Measurements from ENCODE around the gene SEMA4G. TPM values are rescaled to one million over a fixed set of nuclear protein-coding genes. Genes with fewer than 3 reads are reported as not detected.

Gene SEMA4G
- total and polyA plus RNA-seq, 2 of the 13 experiments (the other 11 are each of a cell fraction or from before 2014, with no cell fraction given) = 46.2 to 207 TPM

DNA sequence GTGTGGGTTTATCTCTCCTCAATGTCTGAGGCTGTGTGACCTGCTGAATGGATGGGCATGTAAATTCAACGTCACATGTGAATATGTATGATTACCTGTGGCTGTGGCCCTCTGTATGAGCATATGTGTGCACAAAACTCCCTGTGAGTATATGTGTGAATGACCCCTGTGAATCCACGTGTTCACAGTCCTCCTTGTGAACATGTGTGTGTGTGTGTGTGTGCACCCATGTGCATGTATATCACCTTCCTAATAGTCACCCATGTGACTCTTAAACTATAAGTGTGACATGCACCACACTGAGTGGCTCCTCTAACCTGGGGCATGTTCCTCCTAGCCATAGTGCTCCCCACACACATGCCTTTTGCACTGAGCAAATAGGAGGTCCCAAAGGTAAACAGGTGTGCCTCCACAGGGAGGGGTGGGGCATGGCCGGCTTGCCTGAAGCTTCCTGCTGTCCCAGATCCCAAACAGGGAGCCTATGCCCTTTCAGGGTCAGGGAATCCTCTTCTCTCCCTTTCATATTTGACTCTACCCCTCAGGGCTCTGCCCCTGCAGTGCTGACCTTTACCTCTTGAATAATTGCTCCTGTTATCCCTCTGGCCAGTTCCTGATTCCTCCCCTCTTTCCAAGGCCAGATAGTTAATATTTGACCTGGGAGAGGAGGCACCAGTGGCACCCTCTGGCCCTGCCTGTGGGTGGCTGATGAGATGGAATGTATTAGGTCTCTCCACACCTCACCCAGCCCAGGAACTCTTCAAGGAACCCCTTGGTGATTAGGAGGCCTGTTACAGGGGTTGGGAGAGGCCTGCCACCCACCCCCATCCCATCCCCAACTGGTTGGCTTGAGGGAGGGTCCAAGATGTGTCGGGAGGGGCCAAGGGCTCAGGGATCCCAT lies 1.9 kb downstream of the SEMA4G start (continued):
- peak; percentile 91 for TF ChIP-seq ZNF746 (CRISPR knock-in tag; IDR thresholded peaks at IDR 0.05)
- TF ChIP-seq, protein P1, sequence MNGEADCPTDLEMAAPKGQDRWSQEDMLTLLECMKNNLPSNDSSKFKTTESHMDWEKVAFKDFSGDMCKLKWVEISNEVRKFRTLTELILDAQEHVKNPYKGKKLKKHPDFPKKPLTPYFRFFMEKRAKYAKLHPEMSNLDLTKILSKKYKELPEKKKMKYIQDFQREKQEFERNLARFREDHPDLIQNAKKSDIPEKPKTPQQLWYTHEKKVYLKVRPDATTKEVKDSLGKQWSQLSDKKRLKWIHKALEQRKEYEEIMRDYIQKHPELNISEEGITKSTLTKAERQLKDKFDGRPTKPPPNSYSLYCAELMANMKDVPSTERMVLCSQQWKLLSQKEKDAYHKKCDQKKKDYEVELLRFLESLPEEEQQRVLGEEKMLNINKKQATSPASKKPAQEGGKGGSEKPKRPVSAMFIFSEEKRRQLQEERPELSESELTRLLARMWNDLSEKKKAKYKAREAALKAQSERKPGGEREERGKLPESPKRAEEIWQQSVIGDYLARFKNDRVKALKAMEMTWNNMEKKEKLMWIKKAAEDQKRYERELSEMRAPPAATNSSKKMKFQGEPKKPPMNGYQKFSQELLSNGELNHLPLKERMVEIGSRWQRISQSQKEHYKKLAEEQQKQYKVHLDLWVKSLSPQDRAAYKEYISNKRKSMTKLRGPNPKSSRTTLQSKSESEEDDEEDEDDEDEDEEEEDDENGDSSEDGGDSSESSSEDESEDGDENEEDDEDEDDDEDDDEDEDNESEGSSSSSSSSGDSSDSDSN (CRISPR knock-in tag; IDR thresholded peaks at IDR 0.05) = no peak; the same call in 1 of the 2 replicates
- no peak for TF ChIP-seq DBP (CRISPR knock-in tag; IDR thresholded peaks at IDR 0.05; ENCODE audit: not compliant biosample characterization)
- TF ChIP-seq XBP1 (CRISPR knock-in tag; IDR thresholded peaks at IDR 0.05) = no peak
- TF ChIP-seq FOXK2 (IDR thresholded peaks at IDR 0.05) = peak; percentile 80; the same call in 1 of the 2 replicates
- TF ChIP-seq HNF1B (CRISPR knock-in tag; IDR thresholded peaks at IDR 0.05) = peak; percentile 98
- no peak for TF ChIP-seq SYNCRIP (IDR thresholded peaks at IDR 0.05; ENCODE audit: insufficient read depth, low read depth, low read length)
- no peak for TF ChIP-seq HCFC1 (IDR thresholded peaks at IDR 0.05; ENCODE audit: low read depth, low read length)
- no peak; the same call in none of the 2 replicates for TF ChIP-seq ZSCAN21 (CRISPR knock-in tag; IDR thresholded peaks at IDR 0.05; ENCODE audit: borderline replicate concordance)
- TF ChIP-seq ZBTB21 (CRISPR knock-in tag; IDR thresholded peaks at IDR 0.05) = peak; percentile 42; the same call in 1 of the 2 replicates
- no peak for TF ChIP-seq ZNF512B (CRISPR knock-in tag; IDR thresholded peaks at IDR 0.05; ENCODE audit: borderline replicate concordance)
- no peak for TF ChIP-seq AKAP8 (CRISPR knock-in tag; IDR thresholded peaks at IDR 0.05)
- TF ChIP-seq ZNF512 (CRISPR knock-in tag; IDR thresholded peaks at IDR 0.05) = no peak
- peak; percentile 94 for TF ChIP-seq IRF2 (CRISPR knock-in tag; IDR thresholded peaks at IDR 0.05)
- no peak for TF ChIP-seq ZNF496 (CRISPR knock-in tag; IDR thresholded peaks at IDR 0.05; ENCODE audit: insufficient replicate concordance)
- TF ChIP-seq GPN1 (CRISPR knock-in tag; IDR thresholded peaks at IDR 0.05; ENCODE audit: borderline replicate concordance) = no peak
- peak; percentile 98 for TF ChIP-seq SALL1 (CRISPR knock-in tag; IDR thresholded peaks at IDR 0.05)
- TF ChIP-seq RAD51 (IDR thresholded peaks at IDR 0.05; ENCODE audit: borderline replicate concordance) = no peak
- TF ChIP-seq ZBTB42 (CRISPR knock-in tag; IDR thresholded peaks at IDR 0.05) = no peak
- no peak for TF ChIP-seq MBNL3 (CRISPR knock-in tag; conservative IDR thresholded peaks at IDR 0.05)
